ENCODE data around the gene MYZAP. TPM values are rescaled to one million over a fixed set of nuclear protein-coding genes. Genes with fewer than 3 reads are reported as not detected.
A peak's percentile ranks its signal among the peaks of the same experiment; 100 is the strongest.

Gene MYZAP
- total and polyA plus RNA-seq, 2 of the 13 experiments (the other 11 are each of a cell fraction or from before 2014, with no cell fraction given), result not detected

DNA sequence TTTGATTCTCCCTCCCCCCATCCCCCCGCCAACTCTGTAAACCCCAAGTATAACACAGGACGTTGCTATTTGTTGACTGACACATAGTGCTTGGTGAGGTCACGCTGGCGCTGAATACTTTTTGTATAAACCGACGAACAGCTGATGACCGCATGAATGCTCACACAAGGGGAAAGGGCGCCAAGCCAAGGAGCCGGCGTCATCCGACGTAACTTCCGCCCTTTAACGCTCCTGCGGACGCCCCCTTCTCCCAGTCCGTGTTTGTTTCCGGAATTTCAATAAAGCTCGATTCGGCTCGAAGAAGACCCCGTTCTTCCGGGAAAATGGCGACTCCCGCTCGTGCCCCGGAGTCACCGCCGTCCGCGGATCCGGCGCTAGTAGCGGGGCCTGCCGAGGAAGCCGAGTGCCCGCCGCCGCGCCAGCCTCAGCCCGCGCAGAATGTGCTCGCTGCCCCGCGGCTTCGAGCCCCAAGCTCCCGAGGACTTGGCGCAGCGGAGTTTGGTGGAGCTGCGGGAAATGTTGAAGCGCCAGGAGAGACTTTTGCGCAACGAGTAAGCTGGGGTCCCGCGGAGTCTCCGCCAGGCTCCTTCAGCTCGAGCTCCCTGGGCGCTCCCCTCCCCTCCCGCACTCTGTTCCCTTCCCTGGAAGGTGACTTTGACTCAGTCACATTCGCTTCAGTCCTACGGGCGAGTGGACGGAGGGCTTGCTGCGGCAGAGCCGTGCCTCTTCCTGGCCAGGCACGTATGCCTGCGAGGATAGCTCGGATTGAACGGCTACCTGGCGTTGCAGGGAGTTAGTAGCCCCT lies 114.9 kb downstream of the MYZAP start, which contains the start of gene POLR2M (continued):
- TF ChIP-seq, protein P1, sequence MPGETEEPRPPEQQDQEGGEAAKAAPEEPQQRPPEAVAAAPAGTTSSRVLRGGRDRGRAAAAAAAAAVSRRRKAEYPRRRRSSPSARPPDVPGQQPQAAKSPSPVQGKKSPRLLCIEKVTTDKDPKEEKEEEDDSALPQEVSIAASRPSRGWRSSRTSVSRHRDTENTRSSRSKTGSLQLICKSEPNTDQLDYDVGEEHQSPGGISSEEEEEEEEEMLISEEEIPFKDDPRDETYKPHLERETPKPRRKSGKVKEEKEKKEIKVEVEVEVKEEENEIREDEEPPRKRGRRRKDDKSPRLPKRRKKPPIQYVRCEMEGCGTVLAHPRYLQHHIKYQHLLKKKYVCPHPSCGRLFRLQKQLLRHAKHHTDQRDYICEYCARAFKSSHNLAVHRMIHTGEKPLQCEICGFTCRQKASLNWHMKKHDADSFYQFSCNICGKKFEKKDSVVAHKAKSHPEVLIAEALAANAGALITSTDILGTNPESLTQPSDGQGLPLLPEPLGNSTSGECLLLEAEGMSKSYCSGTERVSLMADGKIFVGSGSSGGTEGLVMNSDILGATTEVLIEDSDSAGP (CRISPR knock-in tag; IDR thresholded peaks at IDR 0.05; ENCODE audit: borderline replicate concordance), result peak; percentile 93; the same call in 1 of the 2 replicates
- TF ChIP-seq, protein P2, sequence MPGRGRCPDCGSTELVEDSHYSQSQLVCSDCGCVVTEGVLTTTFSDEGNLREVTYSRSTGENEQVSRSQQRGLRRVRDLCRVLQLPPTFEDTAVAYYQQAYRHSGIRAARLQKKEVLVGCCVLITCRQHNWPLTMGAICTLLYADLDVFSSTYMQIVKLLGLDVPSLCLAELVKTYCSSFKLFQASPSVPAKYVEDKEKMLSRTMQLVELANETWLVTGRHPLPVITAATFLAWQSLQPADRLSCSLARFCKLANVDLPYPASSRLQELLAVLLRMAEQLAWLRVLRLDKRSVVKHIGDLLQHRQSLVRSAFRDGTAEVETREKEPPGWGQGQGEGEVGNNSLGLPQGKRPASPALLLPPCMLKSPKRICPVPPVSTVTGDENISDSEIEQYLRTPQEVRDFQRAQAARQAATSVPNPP (CRISPR knock-in tag; IDR thresholded peaks at IDR 0.05), result no peak; the same call in 1 of the 2 replicates
- TF ChIP-seq RELA (CRISPR knock-in tag; IDR thresholded peaks at IDR 0.05), result 0 out of 2 replicates have a peak, but pooled peaks have one; percentile 32
- no peak for TF ChIP-seq NR2F2 (IDR thresholded peaks at IDR 0.05; ENCODE audit: borderline replicate concordance, low read depth)
- no peak for TF ChIP-seq EEA1 (CRISPR knock-in tag; IDR thresholded peaks at IDR 0.05; ENCODE audit: borderline replicate concordance)
- no peak for TF ChIP-seq ARNT (IDR thresholded peaks at IDR 0.05)
- TF ChIP-seq KDM1A (CRISPR knock-in tag; IDR thresholded peaks at IDR 0.05), result no peak
- no peak for TF ChIP-seq ZNF746 (CRISPR knock-in tag; IDR thresholded peaks at IDR 0.05)
- peak; percentile 71 for TF ChIP-seq TOPORS (CRISPR knock-in tag; IDR thresholded peaks at IDR 0.05)
- no peak for TF ChIP-seq MED13 (CRISPR knock-in tag; IDR thresholded peaks at IDR 0.05)
- TF ChIP-seq, protein P3, sequence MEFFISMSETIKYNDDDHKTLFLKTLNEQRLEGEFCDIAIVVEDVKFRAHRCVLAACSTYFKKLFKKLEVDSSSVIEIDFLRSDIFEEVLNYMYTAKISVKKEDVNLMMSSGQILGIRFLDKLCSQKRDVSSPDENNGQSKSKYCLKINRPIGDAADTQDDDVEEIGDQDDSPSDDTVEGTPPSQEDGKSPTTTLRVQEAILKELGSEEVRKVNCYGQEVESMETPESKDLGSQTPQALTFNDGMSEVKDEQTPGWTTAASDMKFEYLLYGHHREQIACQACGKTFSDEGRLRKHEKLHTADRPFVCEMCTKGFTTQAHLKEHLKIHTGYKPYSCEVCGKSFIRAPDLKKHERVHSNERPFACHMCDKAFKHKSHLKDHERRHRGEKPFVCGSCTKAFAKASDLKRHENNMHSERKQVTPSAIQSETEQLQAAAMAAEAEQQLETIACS (CRISPR knock-in tag; IDR thresholded peaks at IDR 0.05), result 0 out of 2 replicates have a peak, but pooled peaks have one; percentile 12
- TF ChIP-seq, protein P4, sequence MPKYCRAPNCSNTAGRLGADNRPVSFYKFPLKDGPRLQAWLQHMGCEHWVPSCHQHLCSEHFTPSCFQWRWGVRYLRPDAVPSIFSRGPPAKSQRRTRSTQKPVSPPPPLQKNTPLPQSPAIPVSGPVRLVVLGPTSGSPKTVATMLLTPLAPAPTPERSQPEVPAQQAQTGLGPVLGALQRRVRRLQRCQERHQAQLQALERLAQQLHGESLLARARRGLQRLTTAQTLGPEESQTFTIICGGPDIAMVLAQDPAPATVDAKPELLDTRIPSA (CRISPR knock-in tag; IDR thresholded peaks at IDR 0.05; ENCODE audit: borderline replicate concordance), result no peak; the same call in 1 of the 2 replicates
- peak; percentile 83 for TF ChIP-seq NFRKB (IDR thresholded peaks at IDR 0.05)
- TF ChIP-seq ZNF891 (CRISPR knock-in tag; IDR thresholded peaks at IDR 0.05), result no peak; the same call in 1 of the 2 replicates
- no peak for TF ChIP-seq ZNF790 (CRISPR knock-in tag; IDR thresholded peaks at IDR 0.05; ENCODE audit: borderline replicate concordance)
- TF ChIP-seq ZBTB3 (CRISPR knock-in tag; IDR thresholded peaks at IDR 0.05; ENCODE audit: borderline replicate concordance, low read depth), result no peak
- TF ChIP-seq ZNF674 (CRISPR knock-in tag; IDR thresholded peaks at IDR 0.05; ENCODE audit: low read depth), result 0 out of 2 replicates have a peak, but pooled peaks have one; percentile 29
- TF ChIP-seq ZNF253 (CRISPR knock-in tag; IDR thresholded peaks at IDR 0.05; ENCODE audit: borderline replicate concordance), result no peak
- no peak for TF ChIP-seq SNAI1 (CRISPR knock-in tag; IDR thresholded peaks at IDR 0.05; ENCODE audit: borderline replicate concordance)
- no peak for TF ChIP-seq CHD2 (IDR thresholded peaks at IDR 0.05; ENCODE audit: low read depth, low read length)
- 0 out of 2 replicates have a peak, but pooled peaks have one; percentile 33 for TF ChIP-seq PAWR (CRISPR knock-in tag; IDR thresholded peaks at IDR 0.05; ENCODE audit: borderline replicate concordance)
- no peak for TF ChIP-seq JDP2 (CRISPR knock-in tag; IDR thresholded peaks at IDR 0.05; ENCODE audit: borderline replicate concordance)
- peak; percentile 86; the same call in 1 of the 2 replicates for TF ChIP-seq ZNF703 (CRISPR knock-in tag; IDR thresholded peaks at IDR 0.05; ENCODE audit: borderline replicate concordance)
